Esophagus muscularis mucosa (tissue), 4 donors: ENCODE data around the gene FAM184B.

Experiments used
- EP300 ChIP-seq: sonication (generic); formaldehyde crosslinking; IDR thresholded peaks from one replicate; pipeline ENCODE4 v1.6.1; 2017; ENCODE audit warnings: antibody characterized with exemption
- POLR2A ChIP-seq: fragments of 450-650 bp; IDR thresholded peaks from one replicate; pipeline ENCODE4 v1.6.1; 2017; ENCODE audit warnings: antibody characterized with exemption, moderate library complexity, mild to moderate bottlenecking, low read depth
- POLR2AphosphoS5 ChIP-seq, 2 donors: sonication (generic); formaldehyde crosslinking; IDR thresholded peaks; one replicate each; pipeline ENCODE4 v1.6.1; 2017; ENCODE audit warnings: antibody characterized with exemption in 2 of 2
- TF ChIP-seq, protein P1 (sequence below), 3 experiments: fragments of 200-600 bp in 2 of 3; fragments of 450-650 bp in 1 of 3; sonication (generic) in 2 of 3; IDR thresholded peaks; one replicate each; pipeline ENCODE4 v1.5.1; 2017 to 2019; ENCODE audit warnings: antibody characterized with exemption in 3 of 3, mild to moderate bottlenecking in 2 of 3, moderate library complexity in 1 of 3

DNA sequence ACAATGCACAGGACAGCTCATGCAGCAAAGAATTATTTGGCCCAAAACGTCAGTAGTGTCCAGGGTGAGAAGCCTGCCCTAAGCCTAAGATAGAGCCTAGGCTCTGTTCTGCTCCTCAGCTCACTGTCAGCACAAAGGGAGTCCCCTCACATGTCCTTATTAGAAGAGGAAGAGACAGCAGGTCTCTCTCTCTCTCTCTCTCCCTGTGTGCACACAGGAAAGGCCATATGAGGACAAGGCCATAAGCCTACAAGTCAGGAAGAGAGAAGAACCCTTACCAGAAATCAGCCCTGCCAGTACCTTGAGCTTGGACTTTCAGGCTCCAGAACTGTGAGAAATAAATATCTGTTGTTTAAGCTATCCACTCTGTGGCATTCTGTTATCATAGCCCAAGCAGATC is 20.4 kb downstream of the FAM184B start:
- TF ChIP-seq, protein P1, sequence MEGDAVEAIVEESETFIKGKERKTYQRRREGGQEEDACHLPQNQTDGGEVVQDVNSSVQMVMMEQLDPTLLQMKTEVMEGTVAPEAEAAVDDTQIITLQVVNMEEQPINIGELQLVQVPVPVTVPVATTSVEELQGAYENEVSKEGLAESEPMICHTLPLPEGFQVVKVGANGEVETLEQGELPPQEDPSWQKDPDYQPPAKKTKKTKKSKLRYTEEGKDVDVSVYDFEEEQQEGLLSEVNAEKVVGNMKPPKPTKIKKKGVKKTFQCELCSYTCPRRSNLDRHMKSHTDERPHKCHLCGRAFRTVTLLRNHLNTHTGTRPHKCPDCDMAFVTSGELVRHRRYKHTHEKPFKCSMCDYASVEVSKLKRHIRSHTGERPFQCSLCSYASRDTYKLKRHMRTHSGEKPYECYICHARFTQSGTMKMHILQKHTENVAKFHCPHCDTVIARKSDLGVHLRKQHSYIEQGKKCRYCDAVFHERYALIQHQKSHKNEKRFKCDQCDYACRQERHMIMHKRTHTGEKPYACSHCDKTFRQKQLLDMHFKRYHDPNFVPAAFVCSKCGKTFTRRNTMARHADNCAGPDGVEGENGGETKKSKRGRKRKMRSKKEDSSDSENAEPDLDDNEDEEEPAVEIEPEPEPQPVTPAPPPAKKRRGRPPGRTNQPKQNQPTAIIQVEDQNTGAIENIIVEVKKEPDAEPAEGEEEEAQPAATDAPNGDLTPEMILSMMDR (IDR thresholded peaks at IDR 0.05), result no peak
- TF ChIP-seq POLR2AphosphoS5 (IDR thresholded peaks at IDR 0.05) (no peak), EP300 (no peak), POLR2A (no peak)
